GM21360 (cell line): ENCODE measurements around the gene NTF3.

ENCODE experiments used
- ATAC-seq: cut with Tn5 transposase; IDR thresholded peaks from one replicate; pipeline ENCODE4 v1.9.1; 2021; ENCODE audit warnings: mild to moderate bottlenecking, moderate library complexity; ENCODE audit not compliant: unreplicated experiment

Gene NTF3

GRCh38 chr12:5456030-5456429, 24.1 kb downstream of the NTF3 start:
- no peak for ATAC-seq

- ATAC-seq = no peak
These were observed 25.0 kb downstream of the NTF3 start for GRCh38 chr12:5456906-5457305.

- ATAC-seq = no peak
These were observed 26.5 kb downstream of the NTF3 start for GRCh38 chr12:5458229-5459050.

- no peak for ATAC-seq
These were observed 27.3 kb downstream of the NTF3 start for GRCh38 chr12:5459051-5459782.

- no peak for ATAC-seq
These were observed 28.9 kb downstream of the NTF3 start for GRCh38 chr12:5460817-5461216.

- ATAC-seq = no peak
These were observed 30.1 kb downstream of the NTF3 start for GRCh38 chr12:5461966-5462365.

- ATAC-seq = no peak
These were observed 32.2 kb downstream of the NTF3 start for GRCh38 chr12:5464096-5464495.

GRCh38 chr12:5465384-5465783, 33.5 kb downstream of the NTF3 start:
- no peak for ATAC-seq

- ATAC-seq = no peak
These were observed 34.6 kb downstream of the NTF3 start for GRCh38 chr12:5466521-5466960.

- no peak for ATAC-seq
These were observed 36.0 kb downstream of the NTF3 start for GRCh38 chr12:5467931-5468330.

- ATAC-seq = no peak
These were observed 38.3 kb downstream of the NTF3 start for GRCh38 chr12:5470221-5470620.

GRCh38 chr12:5470703-5471102, 38.8 kb downstream of the NTF3 start:
- ATAC-seq = no peak

- ATAC-seq = no peak
These were observed 41.3 kb downstream of the NTF3 start for GRCh38 chr12:5473076-5473782.

GRCh38 chr12:5473783-5474116, 41.8 kb downstream of the NTF3 start:
- ATAC-seq = no peak

- no peak for ATAC-seq
These were observed 44.4 kb downstream of the NTF3 start for GRCh38 chr12:5476356-5476755.

GRCh38 chr12:5478081-5478706, 46.3 kb downstream of the NTF3 start:
- no peak for ATAC-seq

- no peak for ATAC-seq
These were observed 47.9 kb downstream of the NTF3 start for GRCh38 chr12:5479761-5480160.

GRCh38 chr12:5480218-5480937, 48.5 kb downstream of the NTF3 start:
- no peak for ATAC-seq

- no peak for ATAC-seq
These were observed 49.0 kb downstream of the NTF3 start for GRCh38 chr12:5480938-5481303.

- no peak for ATAC-seq
These were observed 49.7 kb downstream of the NTF3 start for GRCh38 chr12:5481645-5482044.

GRCh38 chr12:5484426-5484825, 52.5 kb downstream of the NTF3 start:
- no peak for ATAC-seq
